ENCODE results near the gene TM2D3. TPM values are rescaled to one million over a fixed set of nuclear protein-coding genes. Genes with fewer than 3 reads are reported as not detected.

The TM2D3 gene
- total RNA-seq, 1 experiment from 2014 or later, result 34.9 TPM

DNA sequence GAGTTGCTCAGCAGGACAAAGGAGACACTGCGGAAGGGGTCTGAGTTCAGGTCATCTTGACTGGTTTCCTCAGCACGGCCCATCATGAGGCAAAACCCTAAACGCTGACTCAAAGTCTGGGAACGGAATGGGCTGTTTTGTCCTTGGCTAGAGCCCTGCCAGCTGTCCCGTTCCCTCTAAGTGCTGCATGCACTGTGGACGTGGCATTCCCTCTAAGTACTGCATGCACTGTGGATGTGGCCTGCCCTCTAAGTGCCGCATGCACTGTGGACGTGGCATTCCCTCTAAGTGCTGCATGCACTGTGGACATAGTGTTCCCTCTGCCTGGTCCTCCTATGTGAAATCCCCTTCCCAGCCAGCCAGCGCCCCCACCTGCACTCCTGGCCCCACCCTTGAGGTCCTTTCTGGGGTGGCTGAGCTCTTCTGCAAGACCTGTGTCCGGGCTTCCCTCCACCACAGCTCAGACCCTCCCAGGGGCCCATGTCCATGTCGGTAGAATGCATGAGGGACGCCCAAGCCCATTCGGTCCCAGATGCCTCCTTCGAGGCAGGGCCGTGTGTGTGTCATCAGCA is 36.7 kb downstream of the TM2D3 start:
- Mint-ChIP-seq H3K4me1 (peaks cover 24 to 43% of the 10 kb centered on the region in 2 experiments), H3K4me3 (peak overlapping the region; percentile 53 to 67; a peak in 4 of 5 replicates), H3K36me3 (ENCODE audit: insufficient read depth in 1 of 3, low read depth in 3 of 3) (no peaks in the 10 kb centered on the region), H3K27me3 (ENCODE audit: low read depth) (peaks cover 23% of the 10 kb centered on the region), H3K27ac (no peak overlapping the region), H3K9me3 (no peaks in the 10 kb centered on the region)
- no peak overlapping the region for H2BK15ac ChIP-seq (ENCODE audit: low read depth, low read length)
- H2AFZ ChIP-seq (ENCODE audit: low read length), result no peak overlapping the region
- no peak overlapping the region for H4K8ac ChIP-seq (replicated peaks; ENCODE audit: insufficient read length, low read depth, low read length)
- no peaks in the 10 kb centered on the region for H3K23me2 ChIP-seq (ENCODE audit: insufficient read length, low read depth, low read length, poor library complexity, severe bottlenecking)
- no peak overlapping the region for H2BK5ac ChIP-seq (ENCODE audit: insufficient read length, low read length)
- H2BK120ac ChIP-seq (ENCODE audit: low read depth, low read length, poor library complexity, severe bottlenecking), result no peak overlapping the region
- H3K9ac ChIP-seq (ENCODE audit: extremely low read depth, insufficient read length, low read length), result no peak overlapping the region
- TF ChIP-seq, protein P1, sequence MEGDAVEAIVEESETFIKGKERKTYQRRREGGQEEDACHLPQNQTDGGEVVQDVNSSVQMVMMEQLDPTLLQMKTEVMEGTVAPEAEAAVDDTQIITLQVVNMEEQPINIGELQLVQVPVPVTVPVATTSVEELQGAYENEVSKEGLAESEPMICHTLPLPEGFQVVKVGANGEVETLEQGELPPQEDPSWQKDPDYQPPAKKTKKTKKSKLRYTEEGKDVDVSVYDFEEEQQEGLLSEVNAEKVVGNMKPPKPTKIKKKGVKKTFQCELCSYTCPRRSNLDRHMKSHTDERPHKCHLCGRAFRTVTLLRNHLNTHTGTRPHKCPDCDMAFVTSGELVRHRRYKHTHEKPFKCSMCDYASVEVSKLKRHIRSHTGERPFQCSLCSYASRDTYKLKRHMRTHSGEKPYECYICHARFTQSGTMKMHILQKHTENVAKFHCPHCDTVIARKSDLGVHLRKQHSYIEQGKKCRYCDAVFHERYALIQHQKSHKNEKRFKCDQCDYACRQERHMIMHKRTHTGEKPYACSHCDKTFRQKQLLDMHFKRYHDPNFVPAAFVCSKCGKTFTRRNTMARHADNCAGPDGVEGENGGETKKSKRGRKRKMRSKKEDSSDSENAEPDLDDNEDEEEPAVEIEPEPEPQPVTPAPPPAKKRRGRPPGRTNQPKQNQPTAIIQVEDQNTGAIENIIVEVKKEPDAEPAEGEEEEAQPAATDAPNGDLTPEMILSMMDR (conservative IDR thresholded peaks at IDR 0.05), result no peak
- H3K4me2 ChIP-seq (ENCODE audit: insufficient read depth, insufficient read length, low read length), result peak overlapping the region; percentile 42
- H3K79me2 ChIP-seq (ENCODE audit: insufficient read depth, low read length), result no peaks in the 10 kb centered on the region
- no peak overlapping the region for H2AK5ac ChIP-seq (ENCODE audit: insufficient read length, low read length)
- no peaks in the 10 kb centered on the region for H3K79me1 ChIP-seq (ENCODE audit: insufficient read depth, low read depth, low read length, poor library complexity, severe bottlenecking)
- H4K5ac ChIP-seq (ENCODE audit: insufficient read length, low read depth, low read length), result no peak overlapping the region
- no CpG with 5 or more reads among the region's 15 CpGs for WGBS (ENCODE audit: extremely low coverage, insufficient read length, low lambda C conversion rate)
- no peak overlapping the region for H3T11ph ChIP-seq (ENCODE audit: low read length)
- H3K18ac ChIP-seq (ENCODE audit: insufficient read length, low read depth, low read length), result no peak overlapping the region
- H2BK20ac ChIP-seq (ENCODE audit: low read depth, low read length, poor library complexity, severe bottlenecking), result no peak overlapping the region
- no peaks in the 10 kb centered on the region; the same call in 1 of the 2 replicates for H3K27me3 ChIP-seq (ENCODE audit: insufficient read depth, low read length)
- no peaks in the 10 kb centered on the region for H3K9me3 ChIP-seq (ENCODE audit: control insufficient read depth, low read depth, low read length)
- H2BK12ac ChIP-seq (ENCODE audit: insufficient read length, low read depth, low read length), result no peak overlapping the region
- H3K4me1 ChIP-seq (ENCODE audit: insufficient read depth, low read length), result peaks cover 5% of the 10 kb centered on the region; the same call in 1 of the 2 replicates
- no peaks in the 10 kb centered on the region for H4K20me1 ChIP-seq (ENCODE audit: control insufficient read depth, insufficient read depth, insufficient read length)
- no peak overlapping the region for H4K91ac ChIP-seq (ENCODE audit: insufficient read length, low read depth, low read length)
- H3K14ac ChIP-seq (ENCODE audit: insufficient read depth, low read length), result no peak overlapping the region
- no peak for DNase-seq
- H3K23ac ChIP-seq (ENCODE audit: insufficient read length, low read depth, low read length), result no peak overlapping the region
- no peak overlapping the region for H3K27ac ChIP-seq (ENCODE audit: insufficient read length, low read depth, low read length)
- H3K4ac ChIP-seq (ENCODE audit: low read depth, low read length), result no peak overlapping the region
- H3K56ac ChIP-seq (ENCODE audit: insufficient read length, low read depth, low read length), result no peak overlapping the region

Data from H9 (cell line).